Uterus (tissue), 2 donors: ENCODE measurements around the gene RORC.
"Not testable (repeated sequence)": the region's sequence is repeated elsewhere in the genome, so short reads cannot be mapped to it uniquely, and the experiment has no call there.

Experiments used
- CTCF ChIP-seq, 4 experiments: fragments of 200-600 bp in 2 of 4; fragments of 450-650 bp in 2 of 4; sonication (generic) in 2 of 4; IDR thresholded peaks; one replicate each; pipeline ENCODE4 v1.5.1; 2016 to 2019; ENCODE audit warnings: antibody characterized with exemption in 4 of 4, mild to moderate bottlenecking in 2 of 4, moderate library complexity in 1 of 4
- POLR2A ChIP-seq, 2 donors: fragments of 450-650 bp; IDR thresholded peaks; one replicate each; pipeline ENCODE4 v1.6.1; 2016; ENCODE audit warnings: antibody characterized with exemption in 2 of 2, mild to moderate bottlenecking in 1 of 2, moderate library complexity in 1 of 2

GRCh38 chr1:151769270-151769669 is 62.3 kb downstream of the RORC start:
- TF ChIP-seq CTCF, POLR2A (IDR thresholded peaks at IDR 0.05): not testable (repeated sequence)
